Cardiac fibroblast (primary cell): ENCODE results near the gene PITPNM1.
"Not testable (repeated sequence)": the region's sequence is repeated elsewhere in the genome, so short reads cannot be mapped to it uniquely, and the experiment has no call there.

Experiments used
- DNase-seq, 2 donors: peaks; one replicate each; pipeline versions ENCODE4 v3.0.0 to v3.0.0-alpha.2; 2010; ENCODE audit warnings: low read depth in 2 of 2
- H3K4me3 ChIP-seq, 2 donors: replicated peaks in 1 of 2; 1 replicate in 1 of 2; 2 replicates in 1 of 2; pipeline ENCODE4 v1.5.1; 2011; ENCODE audit warnings: low read depth in 2 of 2, low read length in 2 of 2, mild to moderate bottlenecking in 2 of 2, moderate library complexity in 1 of 2
- TF ChIP-seq, protein P1 (sequence below): IDR thresholded peaks from one replicate; pipeline ENCODE4 v1.5.1; 2011; ENCODE audit warnings: low read depth, mild to moderate bottlenecking, low read length, inconsistent platforms

PITPNM1 gene

DNA sequence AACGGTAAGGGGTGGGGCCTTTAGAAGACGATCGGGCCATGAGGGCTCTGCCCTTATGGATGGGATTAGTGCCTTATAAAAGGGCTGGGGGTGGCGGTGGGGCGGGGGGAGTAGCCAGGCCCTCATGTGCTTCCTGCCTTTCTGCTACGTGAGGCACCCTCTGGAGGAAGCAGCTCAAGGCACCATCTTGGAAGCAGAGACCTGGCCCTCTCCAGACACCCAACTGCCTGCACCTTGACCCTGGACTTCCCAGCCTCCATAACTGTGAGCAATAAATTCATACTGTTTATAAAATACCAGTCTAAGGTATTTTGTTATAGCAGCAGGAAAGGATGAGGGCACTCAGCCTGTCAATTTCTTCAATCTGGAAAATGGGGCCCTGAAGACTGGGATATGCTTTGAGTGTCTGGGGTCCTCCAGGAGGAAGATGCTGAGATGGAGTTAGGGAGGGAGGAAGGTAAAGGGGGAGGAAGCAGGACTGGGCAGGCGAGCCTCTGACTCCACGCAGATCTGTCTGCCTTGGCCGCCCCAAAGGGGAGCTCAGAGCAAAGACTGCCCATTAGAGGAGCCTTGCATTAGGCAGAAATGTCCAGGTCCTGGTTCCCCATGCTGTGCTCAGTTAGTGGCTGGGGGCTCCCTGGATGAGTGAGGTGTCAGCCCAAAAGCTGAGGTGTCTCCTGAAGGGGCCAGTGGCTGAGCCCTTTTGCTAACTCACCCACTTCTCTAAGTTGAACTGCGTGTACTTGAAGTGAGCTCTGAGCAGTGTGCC is 12.8 kb upstream of the PITPNM1 start:
- no peak overlapping the region for H3K4me3 ChIP-seq
- DNase-seq = no peak
- TF ChIP-seq, protein P1, sequence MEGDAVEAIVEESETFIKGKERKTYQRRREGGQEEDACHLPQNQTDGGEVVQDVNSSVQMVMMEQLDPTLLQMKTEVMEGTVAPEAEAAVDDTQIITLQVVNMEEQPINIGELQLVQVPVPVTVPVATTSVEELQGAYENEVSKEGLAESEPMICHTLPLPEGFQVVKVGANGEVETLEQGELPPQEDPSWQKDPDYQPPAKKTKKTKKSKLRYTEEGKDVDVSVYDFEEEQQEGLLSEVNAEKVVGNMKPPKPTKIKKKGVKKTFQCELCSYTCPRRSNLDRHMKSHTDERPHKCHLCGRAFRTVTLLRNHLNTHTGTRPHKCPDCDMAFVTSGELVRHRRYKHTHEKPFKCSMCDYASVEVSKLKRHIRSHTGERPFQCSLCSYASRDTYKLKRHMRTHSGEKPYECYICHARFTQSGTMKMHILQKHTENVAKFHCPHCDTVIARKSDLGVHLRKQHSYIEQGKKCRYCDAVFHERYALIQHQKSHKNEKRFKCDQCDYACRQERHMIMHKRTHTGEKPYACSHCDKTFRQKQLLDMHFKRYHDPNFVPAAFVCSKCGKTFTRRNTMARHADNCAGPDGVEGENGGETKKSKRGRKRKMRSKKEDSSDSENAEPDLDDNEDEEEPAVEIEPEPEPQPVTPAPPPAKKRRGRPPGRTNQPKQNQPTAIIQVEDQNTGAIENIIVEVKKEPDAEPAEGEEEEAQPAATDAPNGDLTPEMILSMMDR = no peak

- no peak for DNase-seq
- H3K4me3 ChIP-seq = no peak overlapping the region
- TF ChIP-seq, protein P1 = no peak
These were observed 11.6 kb upstream of the PITPNM1 start for GRCh38 chr11:67516806-67517205.

DNA sequence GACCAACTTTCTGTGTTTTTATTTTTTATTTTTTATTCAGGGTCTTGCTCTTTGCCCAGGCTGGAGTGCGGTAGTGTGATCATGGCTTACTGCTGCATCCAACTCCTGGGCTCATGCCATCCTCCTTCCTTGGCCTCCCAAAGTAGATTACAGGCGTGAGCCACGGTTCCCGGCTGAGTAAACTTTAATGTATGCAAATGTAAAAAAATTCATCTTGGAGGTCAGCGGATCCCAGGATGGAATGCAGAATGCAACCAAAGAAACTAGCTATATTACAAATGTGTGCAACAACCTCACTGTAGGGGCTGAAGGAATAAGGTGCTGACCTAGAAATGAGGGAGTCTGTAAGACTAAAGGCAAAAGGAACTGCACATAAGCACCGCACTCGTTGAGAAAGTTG is 9.0 kb upstream of the PITPNM1 start:
- TF ChIP-seq, protein P1 = no peak
- DNase-seq = no peak

DNA sequence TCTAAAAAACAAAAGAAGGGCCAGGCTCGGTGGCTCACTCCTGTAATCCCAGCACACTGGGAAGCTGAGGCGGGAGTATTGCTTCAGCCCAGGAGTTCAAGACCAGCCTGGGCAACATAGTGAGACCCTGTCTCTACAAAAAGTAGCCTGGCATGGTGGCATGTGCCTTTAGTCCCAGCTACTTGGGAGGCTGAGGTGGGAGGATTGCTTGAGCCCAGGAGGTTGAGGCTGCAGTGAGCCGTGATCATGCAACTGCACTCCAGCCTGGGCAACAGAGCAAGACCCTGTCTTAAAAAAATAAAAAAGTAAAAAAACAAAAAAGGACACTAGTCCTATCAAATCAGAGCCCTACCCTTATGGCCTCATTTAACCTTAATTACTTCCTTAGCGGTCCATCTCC is 6.4 kb upstream of the PITPNM1 start:
- DNase-seq, H3K4me3 ChIP-seq: not testable (repeated sequence)

More for the DNA sequence above, 9.0 kb upstream of the PITPNM1 start:
- no peak overlapping the region for H3K4me3 ChIP-seq

GRCh38 chr11:67510023-67510345 is 4.8 kb upstream of the PITPNM1 start:
- TF ChIP-seq, protein P1 = no peak
- no peak overlapping the region for H3K4me3 ChIP-seq
- DNase-seq = no peak

DNA sequence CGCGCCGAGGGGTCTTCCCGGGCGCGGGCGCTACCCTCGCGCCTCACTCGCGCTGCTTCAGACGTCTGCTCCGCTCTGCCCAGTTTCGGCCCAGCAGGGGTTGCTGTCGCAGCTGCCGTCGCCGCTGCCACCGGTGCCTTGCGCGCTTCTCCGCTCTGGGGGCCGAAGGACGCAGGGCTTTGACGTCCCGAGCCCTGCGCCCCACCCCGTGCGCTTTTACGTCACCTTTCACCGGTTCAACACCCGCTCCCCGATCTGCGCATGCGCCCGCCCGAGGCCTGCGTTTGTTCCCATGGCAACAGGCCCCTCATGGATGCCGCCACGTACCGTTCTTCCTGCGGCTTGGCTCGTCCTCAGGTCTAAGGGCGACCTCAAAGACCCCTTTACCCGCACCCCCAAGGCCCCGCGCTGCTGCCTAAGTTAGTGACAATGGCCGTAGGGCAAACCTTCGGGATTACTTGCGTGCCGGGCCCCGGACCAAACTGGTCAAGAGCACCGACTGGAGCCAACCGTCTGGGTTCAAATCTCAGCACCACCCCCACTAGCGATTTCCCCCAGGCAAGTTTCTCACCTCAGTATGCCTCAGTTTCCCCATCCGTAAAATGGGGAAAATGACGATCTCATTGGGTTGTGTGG is 3.4 kb upstream of the PITPNM1 start:
- peak overlapping the region; percentile 73 to 91 for H3K4me3 ChIP-seq
- DNase-seq = peak; percentile 98

GRCh38 chr11:67507864-67508485 is 2.8 kb upstream of the PITPNM1 start, which contains the start of gene CDK2AP2:
Gene CDK2AP2, minus strand, starts transcription at chr11:67508162. Its CDS starts 80 bp downstream, at chr11:67508082.
- peak; percentile 100 for DNase-seq
- TF ChIP-seq, protein P1 = no peak
- peak within 1 kb of the TSS; percentile 73 to 91 for H3K4me3 ChIP-seq

More for the DNA sequence above, 3.4 kb upstream of the PITPNM1 start:
- TF ChIP-seq, protein P1 = no peak
